Keratinocyte (primary cell): Measurements from ENCODE around the gene CFAP73. TPM values are rescaled to one million over a fixed set of nuclear protein-coding genes. Genes with fewer than 3 reads are reported as not detected.

Experiments used
- DNase-seq: peaks from one replicate; pipeline ENCODE4 v3.0.0-alpha.2; 2011; ENCODE audit warnings: low read depth, missing footprints, low spot score
- FAIRE-seq: peaks from 2 replicates; lab custom pipeline; 2011; peaks lifted over from hg19 to GRCh38; lab: Jason Lieb, UNC
- H2AFZ ChIP-seq: 2 replicates; pipeline ENCODE4 v1.6.0; 2012; ENCODE audit warnings: low read length, control low read depth, inconsistent platforms; ENCODE audit not compliant: control insufficient read depth
- H3K27ac ChIP-seq: 2 replicates; pipeline ENCODE4 v1.5.1; 2011; ENCODE audit warnings: low read length; ENCODE audit not compliant: control insufficient read depth, insufficient read depth
- H3K27me3 ChIP-seq: 3 replicates; pipeline ENCODE4 v1.6.0; 2011; ENCODE audit warnings: low read length; ENCODE audit not compliant: control insufficient read depth, insufficient read depth; ENCODE audit errors: extremely low read depth
- H3K36me3 ChIP-seq, 2 experiments: 2 replicates in 1 of 2; 3 replicates in 1 of 2; pipeline ENCODE4 v1.5.1; 2011; ENCODE audit warnings: low read length in 2 of 2, mild to moderate bottlenecking in 1 of 2; ENCODE audit not compliant: control insufficient read depth in 2 of 2, insufficient read depth in 2 of 2; ENCODE audit errors: extremely low read depth in 1 of 2
- H3K4me1 ChIP-seq: 3 replicates; pipeline ENCODE4 v1.5.1; 2011; ENCODE audit warnings: low read length; ENCODE audit not compliant: control insufficient read depth, insufficient read depth; ENCODE audit errors: extremely low read depth
- H3K4me2 ChIP-seq: 3 replicates; pipeline ENCODE4 v1.6.0; 2011; ENCODE audit warnings: low read depth, low read length; ENCODE audit not compliant: control insufficient read depth, insufficient read depth; ENCODE audit errors: extremely low read depth
- H3K4me3 ChIP-seq, 3 experiments: fragments of 200-600 bp in 1 of 3; sonication (generic) in 1 of 3; 2 replicates in 2 of 3; 3 replicates in 1 of 3; pipeline ENCODE4 v1.5.1; 2011 to 2016; ENCODE audit warnings: low read length in 3 of 3, mild to moderate bottlenecking in 3 of 3, control low read depth in 2 of 3, inconsistent platforms in 1 of 3, low read depth in 1 of 3, mixed read lengths in 1 of 3, mixed run types in 1 of 3, moderate library complexity in 1 of 3; ENCODE audit not compliant: control insufficient read depth in 2 of 3, insufficient read depth in 2 of 3; ENCODE audit errors: extremely low read depth in 1 of 3
- H3K79me2 ChIP-seq: 2 replicates; pipeline ENCODE4 v1.6.0; 2012; ENCODE audit warnings: low read length; ENCODE audit not compliant: control insufficient read depth, insufficient read depth
- H3K9ac ChIP-seq: 3 replicates; pipeline ENCODE4 v1.6.0; 2011; ENCODE audit warnings: low read length; ENCODE audit not compliant: control insufficient read depth, insufficient read depth; ENCODE audit errors: extremely low read depth
- H3K9me1 ChIP-seq: 3 replicates; pipeline ENCODE4 v1.6.0; 2011; ENCODE audit warnings: low read length; ENCODE audit not compliant: control insufficient read depth, insufficient read depth; ENCODE audit errors: extremely low read depth
- H3K9me3 ChIP-seq: 2 replicates; pipeline ENCODE4 v1.5.1; 2012; ENCODE audit warnings: low read depth, low read length; ENCODE audit not compliant: control insufficient read depth
- H4K20me1 ChIP-seq: 3 replicates; pipeline ENCODE4 v1.6.0; 2011; ENCODE audit warnings: low read length; ENCODE audit not compliant: control insufficient read depth, insufficient read depth; ENCODE audit errors: extremely low read depth
- CTCF ChIP-seq, 3 experiments: IDR thresholded peaks in 1 of 3; conservative IDR thresholded peaks in 1 of 3; optimal IDR thresholded peaks in 1 of 3; 2 replicates in 2 of 3; 3 replicates in 1 of 3; pipeline versions ENCODE3 to v1.5.1; 2011; ENCODE audit warnings: low read length in 3 of 3, mild to moderate bottlenecking in 3 of 3, moderate library complexity in 2 of 3, control low read depth in 1 of 3, inconsistent platforms in 1 of 3; ENCODE audit not compliant: insufficient read depth in 2 of 3; ENCODE audit errors: extremely low read depth in 1 of 3
- EZH2 ChIP-seq: IDR thresholded peaks from one replicate; pipeline ENCODE4 v1.6.1; 2012; ENCODE audit warnings: inconsistent platforms, mild to moderate bottlenecking, low read length, moderate library complexity
- dilution Hi-C: fragments of 300-500 bp; cut with MboI; formaldehyde crosslinking; loops from one replicate; pipeline ENCODE4 v1.7.0; 2020; ENCODE audit warnings: low sequenced_read_pairs; ENCODE audit not compliant: extremely low pct_ligation_motif_present
- polyA plus RNA-seq, 5 experiments: library from polyadenylated mRNA; depleted of rRNA in 3 of 5; stranded (reverse) in 3 of 5; stranded (forward) in 1 of 5; unstranded in 1 of 5; fragments of >200 nt; gene quantifications; 1 replicate in 1 of 5; 2 replicates in 3 of 5; 3 replicates in 1 of 5; pipeline versions ENCODE4 v1.2.1 to v1.2.3, GENCODE V29; 2011 to 2012; ENCODE audit warnings: missing spikeins in 2 of 5, low read depth in 1 of 5, low replicate concordance in 1 of 5

CFAP73 gene
- polyA plus RNA-seq, 1 donor (not counting 4 experiments of a cell fraction or from before 2014, with no cell fraction given), result not detected

GRCh38 chr12:113114447-113115178, 34.9 kb upstream of the CFAP73 start:
- dilution Hi-C loops, result no loop called here
- no peak for TF ChIP-seq CTCF (optimal IDR thresholded peaks at IDR 0.05 in 1 of 3, IDR thresholded peaks at IDR 0.05 in 1 of 3, conservative IDR thresholded peaks at IDR 0.05 in 1 of 3; ENCODE audit: extremely low read depth in 1 of 3, insufficient read depth in 2 of 3, low read length in 3 of 3)
- no peak for TF ChIP-seq EZH2

GRCh38 chr12:113115455-113116126, 33.9 kb upstream of the CFAP73 start:
- H3K9ac ChIP-seq, result no peak overlapping the region
- H3K4me2 ChIP-seq, result no peak overlapping the region
- no peak overlapping the region for H3K27ac ChIP-seq
- dilution Hi-C loops, result no loop called here
- DNase-seq (no peak), FAIRE-seq (no peak)
- H3K79me2 ChIP-seq, result no peaks in the 10 kb centered on the region
- no peak overlapping the region for H3K4me3 ChIP-seq
- no peaks in the 10 kb centered on the region for H3K9me1 ChIP-seq
- H4K20me1 ChIP-seq, result no peaks in the 10 kb centered on the region
- no peaks in the 10 kb centered on the region for H3K9me3 ChIP-seq
- H3K36me3 ChIP-seq, result no peaks in the 10 kb centered on the region
- H3K4me1 ChIP-seq, result no peaks in the 10 kb centered on the region
- H2AFZ ChIP-seq, result no peak overlapping the region
- no peak for TF ChIP-seq EZH2
- TF ChIP-seq CTCF (optimal IDR thresholded peaks at IDR 0.05 in 1 of 3, IDR thresholded peaks at IDR 0.05 in 1 of 3, conservative IDR thresholded peaks at IDR 0.05 in 1 of 3; ENCODE audit: extremely low read depth in 1 of 3, insufficient read depth in 2 of 3, low read length in 3 of 3), result no peak
- peaks cover 11% of the 10 kb centered on the region for H3K27me3 ChIP-seq

More at GRCh38 chr12:113114447-113115178, 34.9 kb upstream of the CFAP73 start:
- H3K4me1 ChIP-seq, result no peaks in the 10 kb centered on the region
- no peak overlapping the region for H3K4me3 ChIP-seq
- DNase-seq (no peak), FAIRE-seq (no peak)
- no peaks in the 10 kb centered on the region for H3K9me3 ChIP-seq
- no peak overlapping the region for H3K4me2 ChIP-seq
- H2AFZ ChIP-seq, result no peak overlapping the region
- H3K9ac ChIP-seq, result no peak overlapping the region
- no peaks in the 10 kb centered on the region for H3K79me2 ChIP-seq
- H4K20me1 ChIP-seq, result no peaks in the 10 kb centered on the region
- H3K9me1 ChIP-seq, result no peaks in the 10 kb centered on the region
- peaks cover 11% of the 10 kb centered on the region for H3K27me3 ChIP-seq
- no peaks in the 10 kb centered on the region for H3K36me3 ChIP-seq
- H3K27ac ChIP-seq, result no peak overlapping the region
